Mucosa of rectum (tissue), 2 donors: ENCODE results near the gene TNS1.
A peak's percentile ranks its signal among the peaks of the same experiment; 100 is the strongest.
"Not testable (repeated sequence)": the region's sequence is repeated elsewhere in the genome, so short reads cannot be mapped to it uniquely, and the experiment has no call there.

Source experiments
- H3K27ac ChIP-seq, 2 donors: one replicate each; pipeline ENCODE4 v1.7.0; 2013; ENCODE audit warnings: inconsistent platforms in 2 of 2, low read depth in 2 of 2, low read length in 2 of 2
- H3K27me3 ChIP-seq, 2 donors: one replicate each; pipeline ENCODE4 v1.7.0; 2013; ENCODE audit warnings: low read length in 2 of 2; ENCODE audit not compliant: control insufficient read depth in 2 of 2, insufficient read depth in 2 of 2
- H3K36me3 ChIP-seq, 2 donors: one replicate each; pipeline ENCODE4 v1.7.0; 2013; ENCODE audit warnings: low read length in 2 of 2; ENCODE audit not compliant: control insufficient read depth in 2 of 2, insufficient read depth in 2 of 2
- H3K4me1 ChIP-seq, 2 donors: one replicate each; pipeline ENCODE4 v1.7.0; 2013; ENCODE audit warnings: low read length in 2 of 2, mild to moderate bottlenecking in 1 of 2; ENCODE audit not compliant: control insufficient read depth in 2 of 2, insufficient read depth in 2 of 2
- H3K4me3 ChIP-seq, 2 donors: one replicate each; pipeline ENCODE4 v1.7.0; 2013; ENCODE audit warnings: low read length in 2 of 2
- H3K9ac ChIP-seq, 2 donors: one replicate each; pipeline ENCODE4 v1.7.0; 2013; ENCODE audit warnings: low read length in 2 of 2, low read depth in 1 of 2, mild to moderate bottlenecking in 1 of 2
- H3K9me3 ChIP-seq, 2 donors: one replicate each; pipeline ENCODE4 v1.7.0; 2013; ENCODE audit warnings: low read length in 2 of 2; ENCODE audit not compliant: control insufficient read depth in 2 of 2
- donor health status: healthy.
- donor health status: Normal muscosa, but diverticular disease.

TNS1 gene

GRCh38 chr2:217818293-217818850 is 184.4 kb downstream of the TNS1 start:
- Histone ChIP-seq H3K36me3 (peaks cover 0 to 7% of the 10 kb centered on the region in 2 donors), H3K27ac (no peak overlapping the region), H3K27me3 (no peaks in the 10 kb centered on the region), H3K4me1 (peaks cover 0 to 4% of the 10 kb centered on the region in 2 donors), H3K9ac (no peak overlapping the region), H3K9me3 (no peaks in the 10 kb centered on the region), H3K4me3 (no peak overlapping the region)

- no peak overlapping the region for H3K9ac ChIP-seq
- H3K36me3 ChIP-seq: peaks cover 0 to 12% of the 10 kb centered on the region in 2 donors
- peaks cover 0 to 4% of the 10 kb centered on the region in 2 donors for H3K4me1 ChIP-seq
- no peak overlapping the region for H3K27ac ChIP-seq
- no peaks in the 10 kb centered on the region for H3K9me3 ChIP-seq
- no peaks in the 10 kb centered on the region for H3K27me3 ChIP-seq
- no peak overlapping the region for H3K4me3 ChIP-seq
Observed at GRCh38 chr2:217817466-217818292, 185.1 kb downstream of the TNS1 start.

GRCh38 chr2:217816396-217816869 is 186.4 kb downstream of the TNS1 start:
- H3K9ac ChIP-seq: no peak overlapping the region
- H3K27me3 ChIP-seq: no peaks in the 10 kb centered on the region
- peaks cover 9 to 12% of the 10 kb centered on the region in 2 donors for H3K36me3 ChIP-seq
- H3K4me3 ChIP-seq: no peak overlapping the region
- H3K27ac ChIP-seq: peak overlapping the region in 1 of 2 donors; percentile 44
- peaks cover 0 to 4% of the 10 kb centered on the region in 2 donors for H3K4me1 ChIP-seq
- no peaks in the 10 kb centered on the region for H3K9me3 ChIP-seq

GRCh38 chr2:217813828-217814227 is 189.0 kb downstream of the TNS1 start:
- Histone ChIP-seq H3K9ac (no peak overlapping the region), H3K36me3 (peaks cover 9 to 24% of the 10 kb centered on the region in 2 donors), H3K27ac (no peak overlapping the region), H3K4me1 (peaks cover 0 to 4% of the 10 kb centered on the region in 2 donors), H3K4me3 (no peak overlapping the region), H3K27me3 (no peaks in the 10 kb centered on the region), H3K9me3 (no peaks in the 10 kb centered on the region)

GRCh38 chr2:217812170-217812569 is 190.6 kb downstream of the TNS1 start:
- peaks cover 14 to 31% of the 10 kb centered on the region in 2 donors for H3K36me3 ChIP-seq
- no peak overlapping the region for H3K27ac ChIP-seq
- peaks cover 0 to 4% of the 10 kb centered on the region in 2 donors for H3K4me1 ChIP-seq
- no peaks in the 10 kb centered on the region for H3K27me3 ChIP-seq
- no peak overlapping the region for H3K9ac ChIP-seq
- H3K9me3 ChIP-seq: no peaks in the 10 kb centered on the region
- no peak overlapping the region for H3K4me3 ChIP-seq

GRCh38 chr2:217810260-217810659 is 192.5 kb downstream of the TNS1 start:
- Histone ChIP-seq H3K36me3 (peaks cover 14 to 33% of the 10 kb centered on the region in 2 donors), H3K4me3 (no peak overlapping the region), H3K9ac (no peak overlapping the region), H3K9me3 (no peaks in the 10 kb centered on the region), H3K4me1 (peaks cover 0 to 3% of the 10 kb centered on the region in 2 donors), H3K27me3 (no peaks in the 10 kb centered on the region), H3K27ac (no peak overlapping the region)

- no peak overlapping the region for H3K4me3 ChIP-seq
- H3K27me3 ChIP-seq: no peaks in the 10 kb centered on the region
- no peak overlapping the region for H3K27ac ChIP-seq
- H3K9me3 ChIP-seq: no peaks in the 10 kb centered on the region
- no peak overlapping the region for H3K9ac ChIP-seq
- H3K4me1 ChIP-seq: peaks cover 0 to 5% of the 10 kb centered on the region in 2 donors
- peaks cover 14 to 30% of the 10 kb centered on the region in 2 donors for H3K36me3 ChIP-seq
Observed at GRCh38 chr2:217809736-217810135, 193.1 kb downstream of the TNS1 start.

GRCh38 chr2:217808967-217809366 is 193.8 kb downstream of the TNS1 start:
- H3K27me3 ChIP-seq, H3K9ac ChIP-seq, H3K9me3 ChIP-seq, H3K4me1 ChIP-seq, H3K27ac ChIP-seq, H3K4me3 ChIP-seq: not testable (repeated sequence)
- peaks cover 14 to 28% of the 10 kb centered on the region in 2 donors for H3K36me3 ChIP-seq

- Histone ChIP-seq H3K27me3 (no peaks in the 10 kb centered on the region), H3K4me3 (no peak overlapping the region), H3K36me3 (peaks cover 14 to 26% of the 10 kb centered on the region in 2 donors), H3K9ac (no peak overlapping the region), H3K9me3 (no peaks in the 10 kb centered on the region), H3K27ac (no peak overlapping the region), H3K4me1 (peaks cover 0 to 5% of the 10 kb centered on the region in 2 donors)
Observed at GRCh38 chr2:217808326-217808725, 194.5 kb downstream of the TNS1 start.

GRCh38 chr2:217807753-217808152 is 195.0 kb downstream of the TNS1 start:
- Histone ChIP-seq H3K4me1 (peaks cover 0 to 5% of the 10 kb centered on the region in 2 donors), H3K9me3 (no peaks in the 10 kb centered on the region), H3K9ac (no peak overlapping the region), H3K27me3 (no peaks in the 10 kb centered on the region), H3K27ac (no peak overlapping the region), H3K4me3 (no peak overlapping the region), H3K36me3 (peaks cover 14 to 22% of the 10 kb centered on the region in 2 donors)
